H1 (cell line): ENCODE results near the gene C14orf93.
"Not testable (repeated sequence)": the region's sequence is repeated elsewhere in the genome, so short reads cannot be mapped to it uniquely, and the experiment has no call there.

Experiments used
- ATF3 ChIP-seq: IDR thresholded peaks from 2 replicates; pipeline ENCODE4 v1.6.1; 2011; ENCODE audit warnings: low read depth, mild to moderate bottlenecking, low read length; ENCODE audit not compliant: insufficient read depth
- CHD1 ChIP-seq: IDR thresholded peaks from 2 replicates; pipeline ENCODE4 v1.6.1; 2012; ENCODE audit warnings: low read depth, low read length, improper control_type of control experiment
- KDM5A ChIP-seq: fragments of 200-600 bp; IDR thresholded peaks from 2 replicates; pipeline ENCODE4 v1.7.1; 2012; ENCODE audit warnings: mild to moderate bottlenecking, low read length, inconsistent platforms, mixed read lengths
- POLR2A ChIP-seq, 2 experiments: IDR thresholded peaks; 1 replicate in 1 of 2; 2 replicates in 1 of 2; pipeline ENCODE4 v1.6.1; 2011; ENCODE audit warnings: low read depth in 2 of 2, low read length in 2 of 2, mild to moderate bottlenecking in 2 of 2; ENCODE audit errors: control extremely low read depth in 1 of 2
- SP1 ChIP-seq: IDR thresholded peaks from 2 replicates; pipeline ENCODE4 v1.6.1; 2011; ENCODE audit warnings: low read depth, low read length
- TF ChIP-seq, protein P1 (sequence below), 3 experiments: IDR thresholded peaks; 1 replicate in 2 of 3; 2 replicates in 1 of 3; pipeline versions ENCODE4 v1.5.1 to v1.6.1; 2011; ENCODE audit warnings: low read length in 3 of 3, mild to moderate bottlenecking in 3 of 3, inconsistent platforms in 2 of 3, low read depth in 1 of 3, moderate library complexity in 1 of 3; ENCODE audit not compliant: insufficient read depth in 1 of 3; ENCODE audit errors: control extremely low read depth in 1 of 3

DNA sequence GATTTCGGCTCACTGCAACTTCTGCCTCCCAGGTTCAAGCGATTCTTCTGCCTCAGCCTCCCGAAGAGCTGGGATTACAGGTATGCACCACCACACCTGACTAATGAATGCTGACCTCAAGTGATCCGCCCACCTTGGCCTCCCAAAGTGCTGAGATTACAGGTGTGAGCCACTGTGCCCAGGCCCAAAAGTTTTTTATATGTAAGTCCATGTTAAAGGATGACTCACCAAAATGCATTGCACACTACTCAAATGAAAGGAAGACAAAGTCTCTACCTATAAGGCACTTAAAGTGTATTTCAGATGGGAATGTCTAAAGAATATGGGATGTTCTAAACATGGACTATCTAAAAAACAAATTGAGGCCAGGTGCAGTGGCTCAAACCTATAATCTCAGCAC, 5.7 kb downstream of the C14orf93 start:
- TF ChIP-seq, protein P1, sequence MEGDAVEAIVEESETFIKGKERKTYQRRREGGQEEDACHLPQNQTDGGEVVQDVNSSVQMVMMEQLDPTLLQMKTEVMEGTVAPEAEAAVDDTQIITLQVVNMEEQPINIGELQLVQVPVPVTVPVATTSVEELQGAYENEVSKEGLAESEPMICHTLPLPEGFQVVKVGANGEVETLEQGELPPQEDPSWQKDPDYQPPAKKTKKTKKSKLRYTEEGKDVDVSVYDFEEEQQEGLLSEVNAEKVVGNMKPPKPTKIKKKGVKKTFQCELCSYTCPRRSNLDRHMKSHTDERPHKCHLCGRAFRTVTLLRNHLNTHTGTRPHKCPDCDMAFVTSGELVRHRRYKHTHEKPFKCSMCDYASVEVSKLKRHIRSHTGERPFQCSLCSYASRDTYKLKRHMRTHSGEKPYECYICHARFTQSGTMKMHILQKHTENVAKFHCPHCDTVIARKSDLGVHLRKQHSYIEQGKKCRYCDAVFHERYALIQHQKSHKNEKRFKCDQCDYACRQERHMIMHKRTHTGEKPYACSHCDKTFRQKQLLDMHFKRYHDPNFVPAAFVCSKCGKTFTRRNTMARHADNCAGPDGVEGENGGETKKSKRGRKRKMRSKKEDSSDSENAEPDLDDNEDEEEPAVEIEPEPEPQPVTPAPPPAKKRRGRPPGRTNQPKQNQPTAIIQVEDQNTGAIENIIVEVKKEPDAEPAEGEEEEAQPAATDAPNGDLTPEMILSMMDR (IDR thresholded peaks at IDR 0.05; ENCODE audit: control extremely low read depth in 1 of 3, insufficient read depth in 1 of 3, low read depth in 1 of 3, low read length in 3 of 3), result not testable (repeated sequence)
- TF ChIP-seq POLR2A (IDR thresholded peaks at IDR 0.05; ENCODE audit: control extremely low read depth in 1 of 2, low read depth in 2 of 2, low read length in 2 of 2); KDM5A; SP1; CHD1; ATF3: not testable (repeated sequence)
